HG02840 (cell line): ENCODE measurements around the gene RAET1L.
"Not testable (repeated sequence)": the region's sequence is repeated elsewhere in the genome, so short reads cannot be mapped to it uniquely, and the experiment has no call there.

Experiments
- ATAC-seq: cut with Tn5 transposase; IDR thresholded peaks from one replicate; pipeline ENCODE4 v1.9.1; 2021; ENCODE audit warnings: mild to moderate bottlenecking, moderate library complexity, moderate number of reproducible peaks; ENCODE audit not compliant: unreplicated experiment, low FRiP score

The RAET1L gene

GRCh38 chr6:149999636-150000035 lies 25.7 kb downstream of the RAET1L start:
- ATAC-seq = no peak

- no peak for ATAC-seq
These were observed 29.4 kb downstream of the RAET1L start for GRCh38 chr6:149995971-149996370.

GRCh38 chr6:149995235-149995750 lies 30.0 kb downstream of the RAET1L start:
- no peak for ATAC-seq

GRCh38 chr6:149991838-149992237 lies 33.5 kb downstream of the RAET1L start:
- ATAC-seq = no peak

- not testable (repeated sequence) for ATAC-seq
These were observed 33.9 kb downstream of the RAET1L start for GRCh38 chr6:149991472-149991795.

GRCh38 chr6:149990661-149991471 lies 34.5 kb downstream of the RAET1L start:
- ATAC-seq = no peak

GRCh38 chr6:149990212-149990660 lies 35.1 kb downstream of the RAET1L start:
- ATAC-seq = no peak

GRCh38 chr6:149988550-149989346 lies 36.6 kb downstream of the RAET1L start:
- ATAC-seq = no peak

- ATAC-seq = no peak
These were observed 37.7 kb downstream of the RAET1L start for GRCh38 chr6:149987602-149988107.

GRCh38 chr6:149985481-149985937 lies 39.8 kb downstream of the RAET1L start:
- no peak for ATAC-seq

- no peak for ATAC-seq
These were observed 40.6 kb downstream of the RAET1L start for GRCh38 chr6:149984773-149985172.

GRCh38 chr6:149983145-149983544 lies 42.2 kb downstream of the RAET1L start:
- no peak for ATAC-seq

- no peak for ATAC-seq
These were observed 46.0 kb downstream of the RAET1L start for GRCh38 chr6:149979293-149979692.

- no peak for ATAC-seq
These were observed 46.7 kb downstream of the RAET1L start for GRCh38 chr6:149978610-149979009.

- ATAC-seq = no peak
These were observed 48.1 kb downstream of the RAET1L start for GRCh38 chr6:149977221-149977620.

- ATAC-seq = no peak
These were observed 49.9 kb downstream of the RAET1L start for GRCh38 chr6:149975400-149975799.

GRCh38 chr6:149974825-149975224 lies 50.5 kb downstream of the RAET1L start:
- no peak for ATAC-seq

GRCh38 chr6:149974394-149974793 lies 50.9 kb downstream of the RAET1L start:
- not testable (repeated sequence) for ATAC-seq

- no peak for ATAC-seq
These were observed 55.7 kb downstream of the RAET1L start for GRCh38 chr6:149969635-149970034.

GRCh38 chr6:149968909-149969308 lies 56.4 kb downstream of the RAET1L start:
- ATAC-seq = not testable (repeated sequence)
